A673 (cell line): Measurements from ENCODE around the gene RHO.

Experiments used
- EZH2 ChIP-seq: fragments of 200-600 bp; sonication (generic); IDR thresholded peaks from 2 replicates; pipeline ENCODE4 v1.6.1; 2017; ENCODE audit warnings: borderline replicate concordance, low read depth, mild to moderate bottlenecking, mixed read lengths, antibody characterized with exemption, low read length; ENCODE audit not compliant: poor library complexity, severe bottlenecking
- TF ChIP-seq, protein P1 (sequence below): fragments of 300-800, 200-600 bp; sonication (generic); conservative IDR thresholded peaks from 2 replicates; pipeline ENCODE4 v1.5.1; 2017; ENCODE audit warnings: low read depth, mild to moderate bottlenecking, antibody characterized with exemption, low read length, moderate library complexity, mixed read lengths

- TF ChIP-seq, protein P1, sequence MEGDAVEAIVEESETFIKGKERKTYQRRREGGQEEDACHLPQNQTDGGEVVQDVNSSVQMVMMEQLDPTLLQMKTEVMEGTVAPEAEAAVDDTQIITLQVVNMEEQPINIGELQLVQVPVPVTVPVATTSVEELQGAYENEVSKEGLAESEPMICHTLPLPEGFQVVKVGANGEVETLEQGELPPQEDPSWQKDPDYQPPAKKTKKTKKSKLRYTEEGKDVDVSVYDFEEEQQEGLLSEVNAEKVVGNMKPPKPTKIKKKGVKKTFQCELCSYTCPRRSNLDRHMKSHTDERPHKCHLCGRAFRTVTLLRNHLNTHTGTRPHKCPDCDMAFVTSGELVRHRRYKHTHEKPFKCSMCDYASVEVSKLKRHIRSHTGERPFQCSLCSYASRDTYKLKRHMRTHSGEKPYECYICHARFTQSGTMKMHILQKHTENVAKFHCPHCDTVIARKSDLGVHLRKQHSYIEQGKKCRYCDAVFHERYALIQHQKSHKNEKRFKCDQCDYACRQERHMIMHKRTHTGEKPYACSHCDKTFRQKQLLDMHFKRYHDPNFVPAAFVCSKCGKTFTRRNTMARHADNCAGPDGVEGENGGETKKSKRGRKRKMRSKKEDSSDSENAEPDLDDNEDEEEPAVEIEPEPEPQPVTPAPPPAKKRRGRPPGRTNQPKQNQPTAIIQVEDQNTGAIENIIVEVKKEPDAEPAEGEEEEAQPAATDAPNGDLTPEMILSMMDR, result no peak
- no peak for TF ChIP-seq EZH2
Observed at GRCh38 chr3:129572603-129573002, 44.2 kb downstream of the RHO start.
